ENCODE measurements around the gene ADCY3.

GRCh38 chr2:24930768-24931167 is 10.7 kb upstream of the ADCY3 start:
- TF ChIP-seq CTCF (IDR thresholded peaks at IDR 0.05) (no peak), POLR2AphosphoS5 (IDR thresholded peaks at IDR 0.05) (no peak), EP300 (IDR thresholded peaks at IDR 0.05) (no peak)
